OCI-LY1 (cell line): ENCODE data around the gene LRRC37B.
"Not testable (repeated sequence)": the region's sequence is repeated elsewhere in the genome, so short reads cannot be mapped to it uniquely, and the experiment has no call there.

ENCODE experiments used
- H2AFZ ChIP-seq: fragments of 200-600 bp; sonication (generic), shearing (Covaris generic); 2 replicates; pipeline ENCODE4 v1.6.0; 2014; ENCODE audit warnings: antibody characterized with exemption, mild to moderate bottlenecking, low read length
- H3F3A ChIP-seq: fragments of 200-600 bp; sonication (generic), shearing (Covaris generic); 2 replicates; pipeline ENCODE4 v1.6.0; 2014; ENCODE audit warnings: mild to moderate bottlenecking, antibody characterized with exemption, low read length, moderate library complexity; ENCODE audit not compliant: insufficient read depth
- H3K27ac ChIP-seq: fragments of 200-600 bp; sonication (generic); 2 replicates; pipeline ENCODE4 v1.5.1; 2014; ENCODE audit warnings: low read length, mixed run types, mild to moderate bottlenecking, low read depth; ENCODE audit not compliant: poor library complexity, severe bottlenecking
- H3K27me3 ChIP-seq: fragments of 200-600 bp; sonication (generic); 2 replicates; pipeline ENCODE4 v1.6.0; 2014; ENCODE audit warnings: antibody characterized with exemption, mild to moderate bottlenecking, low read length, moderate library complexity; ENCODE audit not compliant: insufficient read depth
- H3K36me3 ChIP-seq: fragments of 200-600 bp; sonication (generic); 2 replicates; pipeline ENCODE4 v1.6.1; 2014; ENCODE audit warnings: mild to moderate bottlenecking, antibody characterized with exemption, low read length, moderate library complexity, mixed read lengths; ENCODE audit not compliant: insufficient read depth
- H3K4me1 ChIP-seq: fragments of 200-600 bp; sonication (generic); 2 replicates; pipeline ENCODE4 v1.5.1; 2014; ENCODE audit warnings: mild to moderate bottlenecking, low read length, moderate library complexity; ENCODE audit not compliant: insufficient read depth, severe bottlenecking
- H3K4me2 ChIP-seq: fragments of 200-600 bp; sonication (generic), shearing (Covaris generic); 2 replicates; pipeline ENCODE4 v1.6.1; 2014; ENCODE audit warnings: low read length
- H3K4me3 ChIP-seq: fragments of 200-600 bp; sonication (generic); 2 replicates; pipeline ENCODE4 v1.5.1; 2014; ENCODE audit warnings: low read length, low read depth, mild to moderate bottlenecking, mixed read lengths; ENCODE audit not compliant: poor library complexity, severe bottlenecking
- H3K79me2 ChIP-seq: fragments of 200-600 bp; shearing (Covaris generic); 2 replicates; pipeline ENCODE4 v1.6.1; 2016; ENCODE audit warnings: mixed run types, low read length, mixed read lengths; ENCODE audit not compliant: insufficient read depth
- H3K9ac ChIP-seq: fragments of 200-600 bp; sonication (generic), shearing (Covaris generic); 2 replicates; pipeline ENCODE4 v1.6.1; 2014; ENCODE audit warnings: mild to moderate bottlenecking, low read length, mixed read lengths
- H3K9me2 ChIP-seq: fragments of 200-600 bp; sonication (generic), shearing (Covaris generic); 2 replicates; pipeline ENCODE4 v1.6.1; 2014; ENCODE audit warnings: low read depth, mild to moderate bottlenecking, low read length, mixed read lengths
- H3K9me3 ChIP-seq: fragments of 200-600 bp; shearing (Covaris generic); 2 replicates; pipeline ENCODE4 v1.6.1; 2014; ENCODE audit warnings: low read length, mixed read lengths
- H4K20me1 ChIP-seq: fragments of 200-600 bp; sonication (generic), shearing (Covaris generic); 2 replicates; pipeline ENCODE4 v1.6.0; 2016; ENCODE audit warnings: mild to moderate bottlenecking, low read length; ENCODE audit not compliant: insufficient read depth
- CTCF ChIP-seq: fragments of 200-600 bp; sonication (generic), shearing (Covaris generic); IDR thresholded peaks from 2 replicates; pipeline ENCODE4 v1.5.1; 2017; ENCODE audit warnings: mild to moderate bottlenecking, antibody characterized with exemption, low read length, moderate library complexity, mixed read lengths
- EZH2 ChIP-seq: fragments of 200-600 bp; sonication (generic), shearing (Covaris generic); IDR thresholded peaks from 2 replicates; pipeline ENCODE4 v1.8.0; 2017; ENCODE audit warnings: borderline replicate concordance, mixed run types, mild to moderate bottlenecking, antibody characterized with exemption, low read length, moderate library complexity, mixed read lengths

Gene LRRC37B

GRCh38 chr17:31991821-31992220 is 15.4 kb upstream of the LRRC37B start:
- peaks cover 94% of the 10 kb centered on the region for H3K36me3 ChIP-seq
- H3K9me3 ChIP-seq, H3K79me2 ChIP-seq, H3K9me2 ChIP-seq, H3K4me2 ChIP-seq, H3K4me3 ChIP-seq, H3K27me3 ChIP-seq, H3F3A ChIP-seq, H2AFZ ChIP-seq, H3K4me1 ChIP-seq, H4K20me1 ChIP-seq, H3K27ac ChIP-seq, H3K9ac ChIP-seq: not testable (repeated sequence)

GRCh38 chr17:31997005-31997404 is 10.2 kb upstream of the LRRC37B start:
- no peaks in the 10 kb centered on the region for H4K20me1 ChIP-seq
- no peaks in the 10 kb centered on the region for H3K27me3 ChIP-seq
- H3K9ac ChIP-seq: no peak overlapping the region
- H3K79me2 ChIP-seq: no peaks in the 10 kb centered on the region
- H3K36me3 ChIP-seq: peaks cover 92% of the 10 kb centered on the region
- no peak overlapping the region for H3K4me2 ChIP-seq
- H3K9me2 ChIP-seq: no peaks in the 10 kb centered on the region
- H2AFZ ChIP-seq: no peak overlapping the region
- no peak overlapping the region for H3K4me3 ChIP-seq
- no peak for TF ChIP-seq CTCF
- no peak for TF ChIP-seq EZH2
- no peaks in the 10 kb centered on the region for H3K9me3 ChIP-seq
- H3F3A ChIP-seq: no peaks in the 10 kb centered on the region; the same call in 1 of the 2 replicates
- H3K4me1 ChIP-seq: no peaks in the 10 kb centered on the region
- H3K27ac ChIP-seq: no peak overlapping the region

GRCh38 chr17:32007463-32008298 is 498 bp downstream of the LRRC37B start:
- Histone ChIP-seq H3K79me2 (peaks cover 3% of the 10 kb centered on the region; the same call in 1 of the 2 replicates), H3K4me2 (peak overlapping the region; percentile 96), H3F3A (0 out of 2 replicates have a peak, but pooled peaks cover 5% of the 10 kb centered on the region), H3K27me3 (no peaks in the 10 kb centered on the region), H3K4me1 (peaks cover 25% of the 10 kb centered on the region), H4K20me1 (no peaks in the 10 kb centered on the region), H3K36me3 (no peaks in the 10 kb centered on the region), H3K9me3 (no peaks in the 10 kb centered on the region), H2AFZ (no peak overlapping the region), H3K27ac (peak overlapping the region; percentile 34), H3K9me2 (no peaks in the 10 kb centered on the region), H3K4me3 (peak overlapping the region; percentile 72), H3K9ac (peak overlapping the region; percentile 71)
- TF ChIP-seq EZH2 (no peak), CTCF (no peak)

GRCh38 chr17:32009262-32009542 is 2.0 kb downstream of the LRRC37B start:
- H3K9me2 ChIP-seq: no peaks in the 10 kb centered on the region
- H3K27me3 ChIP-seq: no peaks in the 10 kb centered on the region
- peaks cover 25% of the 10 kb centered on the region for H3K4me1 ChIP-seq
- peaks cover 3% of the 10 kb centered on the region; the same call in 1 of the 2 replicates for H3K79me2 ChIP-seq
- H3K4me2 ChIP-seq: peak overlapping the region; percentile 96; the same call in 1 of the 2 replicates
- no peak overlapping the region for H2AFZ ChIP-seq
- 0 out of 2 replicates have a peak, but pooled peaks cover 2% of the 10 kb centered on the region for H3F3A ChIP-seq
- no peak overlapping the region for H3K27ac ChIP-seq
- H3K36me3 ChIP-seq: no peaks in the 10 kb centered on the region
- peak overlapping the region; percentile 72 for H3K4me3 ChIP-seq
- no peaks in the 10 kb centered on the region for H3K9me3 ChIP-seq
- H4K20me1 ChIP-seq: no peaks in the 10 kb centered on the region
- H3K9ac ChIP-seq: no peak overlapping the region
- no peak for TF ChIP-seq CTCF
- no peak for TF ChIP-seq EZH2
